Urothelium cell line (cell line): Measurements from ENCODE around the gene TFF1.

ENCODE experiments used
- DNase-seq: peaks from one replicate; pipeline ENCODE4 v3.0.0; 2011; ENCODE audit warnings: low spot score, mixed read lengths
- FAIRE-seq: peaks from 2 replicates; lab custom pipeline; 2011; peaks lifted over from hg19 to GRCh38; lab: Jason Lieb, UNC

The TFF1 gene

GRCh38 chr21:42346866-42347600, 19.3 kb downstream of the TFF1 start:
- no peak for FAIRE-seq
- no peak for DNase-seq

- FAIRE-seq: no peak
Measured at GRCh38 chr21:42346441-42346840, 19.9 kb downstream of the TFF1 start.

GRCh38 chr21:42344631-42345030, 21.7 kb downstream of the TFF1 start:
- FAIRE-seq: no peak
- no peak for DNase-seq

More at GRCh38 chr21:42346441-42346840, 19.9 kb downstream of the TFF1 start:
- no peak for DNase-seq

- FAIRE-seq (no peak), DNase-seq (no peak)
Measured at GRCh38 chr21:42343963-42344510, 22.3 kb downstream of the TFF1 start.

GRCh38 chr21:42343556-42343955, 22.8 kb downstream of the TFF1 start:
- DNase-seq: no peak
- FAIRE-seq: no peak

- no peak for DNase-seq
- FAIRE-seq: no peak
Measured at GRCh38 chr21:42343101-42343500, 23.2 kb downstream of the TFF1 start.

- DNase-seq: no peak
- no peak for FAIRE-seq
Measured at GRCh38 chr21:42341776-42342542, 24.4 kb downstream of the TFF1 start.

- no peak for DNase-seq
- no peak for FAIRE-seq
Measured at GRCh38 chr21:42340187-42341050, 25.9 kb downstream of the TFF1 start.

GRCh38 chr21:42338729-42339715, 27.3 kb downstream of the TFF1 start:
- DNase-seq (no peak), FAIRE-seq (no peak)

- DNase-seq (peak; percentile 16), FAIRE-seq (no peak)
Measured at GRCh38 chr21:42337830-42338728, 28.3 kb downstream of the TFF1 start.

GRCh38 chr21:42337276-42337675, 29.1 kb downstream of the TFF1 start:
- DNase-seq (no peak), FAIRE-seq (no peak)

GRCh38 chr21:42336054-42336453, 30.3 kb downstream of the TFF1 start:
- peak; percentile 40 for DNase-seq
- no peak for FAIRE-seq

GRCh38 chr21:42332557-42333317, 33.6 kb downstream of the TFF1 start:
- DNase-seq (no peak), FAIRE-seq (no peak)

- DNase-seq: no peak
- no peak for FAIRE-seq
Measured at GRCh38 chr21:42331660-42332059, 34.7 kb downstream of the TFF1 start.

GRCh38 chr21:42330380-42331371, 35.7 kb downstream of the TFF1 start:
- DNase-seq (no peak), FAIRE-seq (no peak)

- DNase-seq (no peak), FAIRE-seq (no peak)
Measured at GRCh38 chr21:42324896-42325295, 41.4 kb downstream of the TFF1 start.

GRCh38 chr21:42321845-42322244, 44.5 kb downstream of the TFF1 start:
- FAIRE-seq (no peak), DNase-seq (no peak)
